Measurements from ENCODE around the gene OPN1SW.

OPN1SW gene

GRCh38 chr7:128775744-128776474 is at the start of gene OPN1SW:
Gene OPN1SW, minus strand, starts transcription at chr7:128775794. Its CDS starts 13 bp downstream, at chr7:128775781.
- DNase-seq: no peak

- no peak for DNase-seq
Observed at GRCh38 chr7:128821724-128822123, 46.1 kb upstream of the OPN1SW start.

- DNase-seq: no peak
Observed at GRCh38 chr7:128818694-128819093, 43.1 kb upstream of the OPN1SW start.

GRCh38 chr7:128815289-128815942 is 39.8 kb upstream of the OPN1SW start:
- no peak for DNase-seq

GRCh38 chr7:128814499-128814898 is 38.9 kb upstream of the OPN1SW start:
- no peak for DNase-seq

GRCh38 chr7:128812514-128813168 is 37.0 kb upstream of the OPN1SW start:
- peak; percentile 99 for DNase-seq

GRCh38 chr7:128811631-128812430 is 36.2 kb upstream of the OPN1SW start:
- DNase-seq: peak; percentile 92

GRCh38 chr7:128810997-128811396 is 35.4 kb upstream of the OPN1SW start:
- no peak for DNase-seq

GRCh38 chr7:128810473-128810872 is 34.9 kb upstream of the OPN1SW start:
- no peak for DNase-seq

- peak; percentile 22 for DNase-seq
Observed at GRCh38 chr7:128809363-128809762, 33.8 kb upstream of the OPN1SW start.

- peak; percentile 42 for DNase-seq
Observed at GRCh38 chr7:128807191-128807590, 31.6 kb upstream of the OPN1SW start.

- DNase-seq: no peak
Observed at GRCh38 chr7:128805225-128805624, 29.6 kb upstream of the OPN1SW start.

GRCh38 chr7:128804484-128804883 is 28.9 kb upstream of the OPN1SW start:
- no peak for DNase-seq

GRCh38 chr7:128801667-128802418 is 26.2 kb upstream of the OPN1SW start:
- no peak for DNase-seq

- DNase-seq: no peak
Observed at GRCh38 chr7:128801003-128801402, 25.4 kb upstream of the OPN1SW start.

GRCh38 chr7:128800567-128800966 is 25.0 kb upstream of the OPN1SW start:
- no peak for DNase-seq

- DNase-seq: no peak
Observed at GRCh38 chr7:128799451-128799850, 23.9 kb upstream of the OPN1SW start.

- no peak for DNase-seq
Observed at GRCh38 chr7:128796327-128796726, 20.7 kb upstream of the OPN1SW start.

- no peak for DNase-seq
Observed at GRCh38 chr7:128795129-128795528, 19.5 kb upstream of the OPN1SW start.

GRCh38 chr7:128794436-128794835 is 18.8 kb upstream of the OPN1SW start:
- DNase-seq: no peak

GRCh38 chr7:128794020-128794419 is 18.4 kb upstream of the OPN1SW start:
- peak; percentile 34 for DNase-seq

GRCh38 chr7:128793181-128793547 is 17.6 kb upstream of the OPN1SW start:
- no peak for DNase-seq

Measured in NCI-H69 (cell line).